K562 (cell line): Measurements from ENCODE around the gene MSL3. TPM values are rescaled to one million over a fixed set of nuclear protein-coding genes. Genes with fewer than 3 reads are reported as not detected.

Experiments used
- ARHGAP35 ChIP-seq: fragments of 450-650 bp; IDR thresholded peaks from 2 replicates; pipeline ENCODE4 v1.6.1; 2018; ENCODE audit not compliant: partially characterized antibody
- BRCA1 ChIP-seq, 2 experiments: fragments of 450-650 bp in 1 of 2; sonication (generic) in 1 of 2; formaldehyde crosslinking in 1 of 2; IDR thresholded peaks; 2 replicates each; pipeline versions ENCODE4 v1.5.0 to v1.6.1; 2017 to 2020; ENCODE audit warnings: mild to moderate bottlenecking in 1 of 2, missing genetic modification reagents in 1 of 2
- DPF2 ChIP-seq: fragments of 450-650 bp; IDR thresholded peaks from 2 replicates; pipeline ENCODE4 v1.6.1; 2016
- HES1 ChIP-seq: fragments of 450-650 bp; IDR thresholded peaks from 2 replicates; pipeline ENCODE4 v1.6.1; 2016; ENCODE audit warnings: low read depth, mild to moderate bottlenecking, moderate library complexity
- NELFE ChIP-seq: IDR thresholded peaks from 2 replicates; pipeline ENCODE4 v1.6.1; 2011; ENCODE audit warnings: mild to moderate bottlenecking; ENCODE audit not compliant: insufficient read depth, insufficient read length
- NFATC3 ChIP-seq: fragments of 450-650 bp; IDR thresholded peaks from 2 replicates; pipeline ENCODE4 v1.6.1; 2017; ENCODE audit warnings: mild to moderate bottlenecking
- POLR3G ChIP-seq: IDR thresholded peaks from 2 replicates; pipeline ENCODE4 v1.6.1; 2011; ENCODE audit not compliant: insufficient read length, insufficient replicate concordance; ENCODE audit errors: extremely low read depth
- RB1 ChIP-seq: fragments of 450-650 bp; IDR thresholded peaks from 2 replicates; pipeline ENCODE4 v1.6.1; 2017; ENCODE audit warnings: low read depth, mild to moderate bottlenecking
- SMAD3 ChIP-seq: fragments of 450-650 bp; formaldehyde crosslinking; conservative IDR thresholded peaks from 2 replicates; pipeline ENCODE4 v1.4.0; 2020; ENCODE audit warnings: mild to moderate bottlenecking
- SNRNP70 ChIP-seq: fragments of 200-400 bp; formaldehyde crosslinking; optimal IDR thresholded peaks from 2 replicates; pipeline ENCODE3; 2017; ENCODE audit warnings: low read depth, low read length
- TCF15 ChIP-seq: fragments of 250-450 bp; sonication (Bioruptor Pico); IDR thresholded peaks from 2 replicates; pipeline ENCODE4 v1.8.0; 2022; ENCODE audit warnings: moderate library complexity, mild to moderate bottlenecking, inconsistent platforms
- THRB ChIP-seq: fragments of 450-650 bp; formaldehyde crosslinking; conservative IDR thresholded peaks from 2 replicates; pipeline ENCODE4 v1.4.0; 2022; ENCODE audit warnings: mild to moderate bottlenecking, missing genetic modification characterization
- TOE1 ChIP-seq, 2 experiments: fragments of 450-650 bp in 1 of 2; sonication (generic) in 1 of 2; formaldehyde crosslinking in 1 of 2; IDR thresholded peaks; 2 replicates each; pipeline versions ENCODE4 v1.7.1 to v1.8.0; 2016 to 2022; ENCODE audit warnings: borderline replicate concordance in 2 of 2, mild to moderate bottlenecking in 2 of 2, antibody characterized with exemption in 1 of 2, inconsistent platforms in 1 of 2, low read depth in 1 of 2, missing genetic modification reagents in 1 of 2, moderate library complexity in 1 of 2
- ZBTB9 ChIP-seq: fragments of 450-650 bp; formaldehyde crosslinking; IDR thresholded peaks from 2 replicates; pipeline ENCODE4 v1.4.0; 2020; ENCODE audit warnings: mild to moderate bottlenecking, moderate library complexity
- ZKSCAN1 ChIP-seq: fragments of 150-350 bp; IDR thresholded peaks from 2 replicates; pipeline ENCODE4 v1.6.1; 2016; ENCODE audit warnings: low read depth, low read length
- ZNF592 ChIP-seq: fragments of 450-650 bp; IDR thresholded peaks from 2 replicates; pipeline ENCODE4 v1.6.1; 2017; ENCODE audit warnings: antibody characterized with exemption, mild to moderate bottlenecking
- polyA plus RNA-seq, 8 experiments: library from polyadenylated mRNA; depleted of rRNA in 4 of 8; stranded (reverse) in 5 of 8; unstranded in 3 of 8; fragments of >200 nt; fragmentation: Nextera tagmentation in 2 of 8; fragmentation: Illumina TruSeq in 1 of 8; extraction: Ambion mirVana in 2 of 8; extraction: Trizol in 1 of 8; gene quantifications; 2 replicates each; pipeline versions ENCODE4 v1.2.1 to v1.2.3, GENCODE V29; 2011 to 2014; ENCODE audit warnings: inconsistent platforms in 1 of 8, missing spikeins in 1 of 8
- total RNA-seq, 7 experiments: library from RNA; depleted of rRNA in 6 of 7; stranded (reverse); fragments of >200 nt in 6 of 7; fragmentation: Illumina TruSeq in 2 of 7; extraction: Trizol in 2 of 7; gene quantifications; 2 replicates each; pipeline versions ENCODE4 v1.2.1 to v1.2.3, GENCODE V29; 2011 to 2021; ENCODE audit warnings: low replicate concordance in 1 of 7

MSL3 gene
- total and polyA plus RNA-seq, 9 of the 15 experiments (the other 6 are each of a cell fraction or from before 2014, with no cell fraction given) = 21.3 to 39.9 (median 27.1) TPM

- no peak for TF ChIP-seq HES1
- TF ChIP-seq NFATC3 = no peak
- TF ChIP-seq THRB (CRISPR knock-in tag) = no peak
- TF ChIP-seq BRCA1 (IDR thresholded peaks at IDR 0.05) = no peak
- no peak for TF ChIP-seq BRCA1 (CRISPR knock-in tag; IDR thresholded peaks at IDR 0.05)
- no peak for TF ChIP-seq DPF2
- no peak for TF ChIP-seq TOE1 (IDR thresholded peaks at IDR 0.05; ENCODE audit: borderline replicate concordance)
- TF ChIP-seq TOE1 (CRISPR knock-in tag; IDR thresholded peaks at IDR 0.05; ENCODE audit: borderline replicate concordance, low read depth) = no peak
- TF ChIP-seq ARHGAP35 = no peak
- TF ChIP-seq ZKSCAN1 = no peak
- no peak for TF ChIP-seq SMAD3 (CRISPR knock-in tag)
- TF ChIP-seq POLR3G = no peak
- no peak for TF ChIP-seq SNRNP70
- TF ChIP-seq ZNF592 = peak; percentile 47; the same call in 1 of the 2 replicates
- 0 out of 2 replicates have a peak, but pooled peaks have one; percentile 37 for TF ChIP-seq ZBTB9 (CRISPR knock-in tag)
- TF ChIP-seq NELFE = no peak
- peak; percentile 53 for TF ChIP-seq RB1
- no peak for TF ChIP-seq TCF15
Observed at GRCh38 chrX:11757719-11758399, at the start of gene MSL3 (continued).
